PC-9 (cell line): ENCODE measurements around the gene RBMS3. TPM values are rescaled to one million over a fixed set of nuclear protein-coding genes. Genes with fewer than 3 reads are reported as not detected.

ENCODE experiments used
- BruUV-seq: library from RNA; stranded (reverse); fragments of 400-500 nt; replicated peaks from 2 replicates; lab custom pipeline; 2021; lab: Mats Ljungman, UMichigan
- CTCF ChIA-PET: fragments of 300-600 bp; sonication (Branson Sonifier 250); formaldehyde crosslinking; loops from one replicate; lab custom pipeline; 2022; ENCODE audit warnings: antibody characterized with exemption; lab: Charles Lee
- POLR2A ChIA-PET: fragments of 300-600 bp; sonication (Branson Sonifier 250); formaldehyde crosslinking; loops from one replicate; lab custom pipeline; 2022; ENCODE audit warnings: antibody characterized with exemption; ENCODE audit not compliant: unreplicated experiment; lab: Charles Lee
- DNase-seq, 2 experiments: peaks; one replicate each; pipeline versions ENCODE4 v3.0.0 to v3.0.0-alpha.2; 2015 to 2022; ENCODE audit warnings: mixed read lengths in 1 of 2
- H2AFZ ChIP-seq: fragments of 200-600 bp; sonication (generic); 2 replicates; pipeline ENCODE4 v1.8.1; 2017; ENCODE audit warnings: antibody characterized with exemption
- H3F3A ChIP-seq: fragments of 200-600 bp; sonication (generic); 2 replicates; pipeline ENCODE4 v1.8.1; 2017; ENCODE audit warnings: antibody characterized with exemption, mild to moderate bottlenecking, low read depth; ENCODE audit not compliant: insufficient read depth
- H3K27ac ChIP-seq: fragments of 200-600 bp; sonication (generic); 2 replicates; pipeline ENCODE4 v1.6.1; 2016; ENCODE audit warnings: mixed run types
- H3K27me3 ChIP-seq: fragments of 200-600 bp; sonication (generic); 2 replicates; pipeline ENCODE4 v1.6.1; 2016; ENCODE audit warnings: low read depth, mixed run types; ENCODE audit not compliant: insufficient read depth
- H3K36me3 ChIP-seq: fragments of 200-600 bp; sonication (generic); 2 replicates; pipeline ENCODE4 v1.6.1; 2016; ENCODE audit warnings: low read depth, mixed run types
- H3K4me1 ChIP-seq: fragments of 200-600 bp; sonication (generic); replicated peaks from 2 replicates; pipeline ENCODE4 v1.6.1; 2016; ENCODE audit warnings: mixed run types; ENCODE audit not compliant: insufficient read depth
- H3K4me2 ChIP-seq: fragments of 200-600 bp; sonication (generic); 2 replicates; pipeline ENCODE4 v1.6.1; 2017; ENCODE audit warnings: mixed run types
- H3K4me3 ChIP-seq: fragments of 200-600 bp; sonication (generic); 2 replicates; pipeline ENCODE4 v1.6.1; 2016; ENCODE audit warnings: mixed run types
- H3K79me2 ChIP-seq: fragments of 200-600 bp; sonication (generic); 2 replicates; pipeline ENCODE4 v1.6.1; 2017; ENCODE audit warnings: low read depth, mixed run types
- H3K9me2 ChIP-seq: fragments of 200-600 bp; sonication (generic); 2 replicates; pipeline ENCODE4 v1.8.1; 2017; ENCODE audit warnings: mild to moderate bottlenecking; ENCODE audit not compliant: insufficient read depth
- H3K9me3 ChIP-seq: fragments of 200-600 bp; sonication (generic); 2 replicates; pipeline ENCODE4 v1.8.1; 2016; ENCODE audit warnings: low read depth; ENCODE audit not compliant: insufficient read depth
- H4K20me1 ChIP-seq: fragments of 200-600 bp; sonication (generic); 2 replicates; pipeline ENCODE4 v1.8.1; 2017; ENCODE audit not compliant: insufficient read depth
- EZH2 ChIP-seq: fragments of 200-600 bp; sonication (generic); IDR thresholded peaks from 2 replicates; pipeline ENCODE4 v1.8.0; 2017; ENCODE audit warnings: antibody characterized with exemption, low read depth
- intact Hi-C: fragments of 100-400 bp; cut with micrococcal nuclease; formaldehyde crosslinking; loops from one replicate; pipeline ENCODE4 v1.10.0; 2022; ENCODE audit not compliant: unreplicated experiment
- total RNA-seq: library from RNA; stranded (reverse); gene quantifications from 2 replicates; pipeline ENCODE4 v1.2.3, GENCODE V29; 2021
- TF ChIP-seq, protein P1 (sequence below): fragments of 200-600 bp; sonication (generic); conservative IDR thresholded peaks from 2 replicates; pipeline ENCODE4 v1.6.1; 2017; ENCODE audit warnings: mixed run types, antibody characterized with exemption, mild to moderate bottlenecking, moderate library complexity

RBMS3 gene
- total RNA-seq, 1 experiment from 2014 or later = 3.5 TPM

DNA sequence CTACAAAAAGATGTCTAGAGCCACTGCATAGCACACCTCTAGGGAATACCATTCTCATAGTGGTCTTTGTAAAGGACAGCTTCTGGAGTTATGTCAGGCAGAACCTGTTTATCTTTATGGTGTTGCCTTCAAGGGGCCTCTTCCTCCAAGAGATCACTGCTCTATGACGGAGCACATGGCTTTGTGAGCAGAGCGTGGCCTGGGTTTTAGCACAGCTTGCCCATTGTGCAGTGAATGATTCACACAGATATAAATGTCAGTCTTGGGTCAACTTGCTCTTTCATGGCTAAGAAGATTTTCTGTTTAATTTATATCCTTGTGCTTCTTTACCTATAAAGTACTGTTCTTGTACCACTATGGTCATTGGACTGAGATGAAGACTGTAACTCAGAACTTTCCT is 41.5 kb upstream of the RBMS3 start:
- BruUV-seq = no TSS peak
- TF ChIP-seq, protein P1, sequence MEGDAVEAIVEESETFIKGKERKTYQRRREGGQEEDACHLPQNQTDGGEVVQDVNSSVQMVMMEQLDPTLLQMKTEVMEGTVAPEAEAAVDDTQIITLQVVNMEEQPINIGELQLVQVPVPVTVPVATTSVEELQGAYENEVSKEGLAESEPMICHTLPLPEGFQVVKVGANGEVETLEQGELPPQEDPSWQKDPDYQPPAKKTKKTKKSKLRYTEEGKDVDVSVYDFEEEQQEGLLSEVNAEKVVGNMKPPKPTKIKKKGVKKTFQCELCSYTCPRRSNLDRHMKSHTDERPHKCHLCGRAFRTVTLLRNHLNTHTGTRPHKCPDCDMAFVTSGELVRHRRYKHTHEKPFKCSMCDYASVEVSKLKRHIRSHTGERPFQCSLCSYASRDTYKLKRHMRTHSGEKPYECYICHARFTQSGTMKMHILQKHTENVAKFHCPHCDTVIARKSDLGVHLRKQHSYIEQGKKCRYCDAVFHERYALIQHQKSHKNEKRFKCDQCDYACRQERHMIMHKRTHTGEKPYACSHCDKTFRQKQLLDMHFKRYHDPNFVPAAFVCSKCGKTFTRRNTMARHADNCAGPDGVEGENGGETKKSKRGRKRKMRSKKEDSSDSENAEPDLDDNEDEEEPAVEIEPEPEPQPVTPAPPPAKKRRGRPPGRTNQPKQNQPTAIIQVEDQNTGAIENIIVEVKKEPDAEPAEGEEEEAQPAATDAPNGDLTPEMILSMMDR = no peak
- TF ChIP-seq EZH2 = no peak
- H3K9me3 ChIP-seq = no peaks in the 10 kb centered on the region
- no peak overlapping the region for H3K4me2 ChIP-seq
- no peak overlapping the region for H2AFZ ChIP-seq
- H3K27me3 ChIP-seq = no peaks in the 10 kb centered on the region
- ChIA-PET CTCF (no interaction called here), POLR2A (no interaction called here)
- no peaks in the 10 kb centered on the region for H4K20me1 ChIP-seq
- no peaks in the 10 kb centered on the region for H3K9me2 ChIP-seq
- H3K4me3 ChIP-seq = no peak overlapping the region
- no peaks in the 10 kb centered on the region for H3K36me3 ChIP-seq
- no peak for DNase-seq
- 0 out of 2 replicates have a peak, but pooled peaks cover 6% of the 10 kb centered on the region for H3K4me1 ChIP-seq
- H3K79me2 ChIP-seq = no peaks in the 10 kb centered on the region
- intact Hi-C loops = no loop called here
- H3K27ac ChIP-seq = no peak overlapping the region
- H3F3A ChIP-seq = no peaks in the 10 kb centered on the region

DNA sequence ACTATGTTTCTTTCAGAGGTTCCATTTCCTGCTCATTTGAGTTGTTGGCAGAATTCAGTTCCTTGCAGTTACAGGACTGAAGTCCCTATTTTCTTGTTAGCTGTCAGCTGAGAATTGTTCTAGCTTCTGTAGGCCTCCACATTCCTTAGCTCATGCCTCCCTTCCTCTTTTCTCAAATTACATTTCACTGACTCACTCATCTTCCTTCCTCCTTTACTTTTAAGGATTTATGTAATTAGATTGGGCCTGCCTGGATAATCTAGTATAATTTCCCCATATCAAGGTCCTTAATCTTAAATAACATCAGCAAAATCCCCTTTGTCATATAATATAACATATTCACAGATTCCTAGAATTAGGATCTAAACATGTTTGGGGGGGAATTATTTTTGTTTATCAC is 40.6 kb upstream of the RBMS3 start:
- no TSS peak for BruUV-seq

GRCh38 chr3:29240887-29241286 is 40.0 kb upstream of the RBMS3 start:
- Histone ChIP-seq H3K9me3 (no peaks in the 10 kb centered on the region), H3K36me3 (no peaks in the 10 kb centered on the region), H3K4me3 (no peak overlapping the region), H3K9me2 (no peaks in the 10 kb centered on the region), H3K4me1 (0 out of 2 replicates have a peak, but pooled peaks cover 6% of the 10 kb centered on the region), H3K79me2 (no peaks in the 10 kb centered on the region), H3K27me3 (no peaks in the 10 kb centered on the region), H3F3A (no peaks in the 10 kb centered on the region), H3K4me2 (no peak overlapping the region), H4K20me1 (no peaks in the 10 kb centered on the region), H3K27ac (no peak overlapping the region), H2AFZ (no peak overlapping the region)
- ChIA-PET POLR2A (no interaction called here), CTCF (no interaction called here)
- TF ChIP-seq EZH2 = no peak
- TF ChIP-seq, protein P1 = no peak
- no peak for DNase-seq
- intact Hi-C loops = no loop called here
- BruUV-seq = no TSS peak

More for the DNA sequence above, 40.6 kb upstream of the RBMS3 start:
- POLR2A ChIA-PET = no interaction called here
- DNase-seq = no peak
- 0 out of 2 replicates have a peak, but pooled peaks cover 6% of the 10 kb centered on the region for H3K4me1 ChIP-seq
- H3K9me3 ChIP-seq = no peaks in the 10 kb centered on the region
- CTCF ChIA-PET = no interaction called here
- no peaks in the 10 kb centered on the region for H3K27me3 ChIP-seq
- H4K20me1 ChIP-seq = no peaks in the 10 kb centered on the region
- H3F3A ChIP-seq = no peaks in the 10 kb centered on the region
- no peaks in the 10 kb centered on the region for H3K9me2 ChIP-seq
- H3K27ac ChIP-seq = no peak overlapping the region
- TF ChIP-seq EZH2 = no peak
- TF ChIP-seq, protein P1 = no peak
- H3K36me3 ChIP-seq = no peaks in the 10 kb centered on the region
- H3K4me2 ChIP-seq = no peak overlapping the region
- no peaks in the 10 kb centered on the region for H3K79me2 ChIP-seq
- H3K4me3 ChIP-seq = no peak overlapping the region
- no peak overlapping the region for H2AFZ ChIP-seq
- intact Hi-C loops = no loop called here
